ENCODE data around the gene REPIN1. TPM values are rescaled to one million over a fixed set of nuclear protein-coding genes. Genes with fewer than 3 reads are reported as not detected.
A peak's percentile ranks its signal among the peaks of the same experiment; 100 is the strongest.

Gene REPIN1
- polyA plus RNA-seq, 2 of the 4 experiments (the other 2 are of a cell fraction): 48.1 to 101 TPM

DNA sequence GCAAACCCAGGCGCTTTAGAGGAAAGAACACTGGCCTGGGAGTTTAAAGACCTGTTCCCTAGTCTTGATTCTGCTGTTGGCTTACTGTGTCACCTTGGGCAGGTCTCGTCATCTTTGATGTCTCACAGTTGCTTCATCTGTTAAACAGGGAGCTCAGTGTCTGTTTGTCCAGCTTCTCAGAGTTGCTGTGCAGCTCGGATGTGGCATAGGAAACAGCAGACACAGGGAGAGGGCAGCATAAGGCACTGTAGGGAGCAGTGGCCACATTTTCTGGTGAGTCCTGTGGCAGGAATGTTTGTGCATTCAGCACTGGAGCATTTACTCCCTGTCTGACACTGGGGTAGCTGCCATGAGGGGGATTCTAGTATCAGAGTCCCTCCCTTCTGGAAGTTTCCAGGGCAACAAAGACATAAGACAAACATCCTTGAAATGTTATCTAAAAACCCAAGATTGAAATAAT lies 2.0 kb downstream of the REPIN1 start:
- H3K9me3 ChIP-seq: no peaks in the 10 kb centered on the region
- no peak for TF ChIP-seq RFX5 (IDR thresholded peaks at IDR 0.05)
- no peak for TF ChIP-seq MYC (IDR thresholded peaks at IDR 0.05; ENCODE audit: borderline replicate concordance, low read length)
- no peak for TF ChIP-seq CBX2 (IDR thresholded peaks at IDR 0.05; ENCODE audit: borderline replicate concordance, low read depth)
- TF ChIP-seq TFCP2L1 (CRISPR knock-in tag; IDR thresholded peaks at IDR 0.05): no peak
- no peak for TF ChIP-seq NPAS2 (CRISPR knock-in tag; IDR thresholded peaks at IDR 0.05; ENCODE audit: borderline replicate concordance)
- no peak for TF ChIP-seq ZNF302 (CRISPR knock-in tag; IDR thresholded peaks at IDR 0.05)
- no peak for TF ChIP-seq SMC3 (IDR thresholded peaks at IDR 0.05)
- TF ChIP-seq RNF2 (IDR thresholded peaks at IDR 0.05; ENCODE audit: borderline replicate concordance, low read depth): no peak
- TF ChIP-seq RCOR1 (IDR thresholded peaks at IDR 0.05; ENCODE audit: low read depth, low read length): no peak
- no peak for TF ChIP-seq ELK1 (IDR thresholded peaks at IDR 0.05; ENCODE audit: low read depth, low read length)
- TF ChIP-seq ZC3H11A (IDR thresholded peaks at IDR 0.05): no peak
- no peak for TF ChIP-seq ESRRA (IDR thresholded peaks at IDR 0.05; ENCODE audit: borderline replicate concordance, low read length)
- TF ChIP-seq NR3C1 (IDR thresholded peaks at IDR 0.05): no peak
- TF ChIP-seq, protein P1, sequence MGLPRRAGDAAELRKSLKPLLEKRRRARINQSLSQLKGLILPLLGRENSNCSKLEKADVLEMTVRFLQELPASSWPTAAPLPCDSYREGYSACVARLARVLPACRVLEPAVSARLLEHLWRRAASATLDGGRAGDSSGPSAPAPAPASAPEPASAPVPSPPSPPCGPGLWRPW (IDR thresholded peaks at IDR 0.05): no peak
- TF ChIP-seq, protein P2, sequence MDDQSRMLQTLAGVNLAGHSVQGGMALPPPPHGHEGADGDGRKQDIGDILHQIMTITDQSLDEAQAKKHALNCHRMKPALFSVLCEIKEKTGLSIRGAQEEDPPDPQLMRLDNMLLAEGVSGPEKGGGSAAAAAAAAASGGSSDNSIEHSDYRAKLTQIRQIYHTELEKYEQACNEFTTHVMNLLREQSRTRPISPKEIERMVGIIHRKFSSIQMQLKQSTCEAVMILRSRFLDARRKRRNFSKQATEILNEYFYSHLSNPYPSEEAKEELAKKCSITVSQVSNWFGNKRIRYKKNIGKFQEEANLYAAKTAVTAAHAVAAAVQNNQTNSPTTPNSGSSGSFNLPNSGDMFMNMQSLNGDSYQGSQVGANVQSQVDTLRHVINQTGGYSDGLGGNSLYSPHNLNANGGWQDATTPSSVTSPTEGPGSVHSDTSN (IDR thresholded peaks at IDR 0.05): no peak
- TF ChIP-seq CEBPB (IDR thresholded peaks at IDR 0.05): no peak
- TF ChIP-seq BCL3 (IDR thresholded peaks at IDR 0.05): no peak
- TF ChIP-seq GATA3 (IDR thresholded peaks at IDR 0.05; ENCODE audit: borderline replicate concordance): no peak
- peak overlapping the region; percentile 96; the same call in 1 of the 3 replicates for H3K4me3 ChIP-seq
- ChIA-PET CTCF (interaction anchor here (1.0 to 6.7 kb wide), 4 partner anchors 8 to 40 kb away, joined by 3 to 44 read pairs (median 6); no protein-coding TSS in a partner anchor), POLR2A (interaction anchor here (3.1 kb wide), 2 partner anchors 7 to 34 kb away, joined by 20 to 44 read pairs; a partner anchor contains a TSS)
- no peak for FAIRE-seq
- peak overlapping the region; percentile 96 to 100; a peak in 4 of 6 replicates for H3K27ac ChIP-seq
- no peak for ATAC-seq
- H3K4me2 ChIP-seq: peak overlapping the region; percentile 100
- no peak for DNase-seq (ENCODE audit: low read depth in 1 of 2, low spot score in 1 of 2)
- WGBS (ENCODE audit: missing lambda C conversion rate): 87% methylated on average over 3 of the region's 3 CpGs
- peaks cover 19% of the 10 kb centered on the region; the same call in 2 of the 3 replicates for H3K4me1 ChIP-seq

- CTCF ChIA-PET: interaction anchor here (1.0 to 6.7 kb wide), 2 partner anchors 15 to 39 kb away, joined by 4 to 44 read pairs; no protein-coding TSS in a partner anchor
- FAIRE-seq (no peak), DNase-seq (ENCODE audit: low read depth in 1 of 2, low spot score in 1 of 2) (no peak), ATAC-seq (no peak)
- WGBS (ENCODE audit: missing lambda C conversion rate): 97% methylated on average over 29 of the region's 48 CpGs
- no peaks in the 10 kb centered on the region for H3K9me3 ChIP-seq
- POLR2A ChIA-PET: no interaction called here
- H3K4me1 ChIP-seq: peaks cover 25% of the 10 kb centered on the region
- no peak overlapping the region; the same call in 2 of the 3 replicates for H3K4me2 ChIP-seq
- no peak for TF ChIP-seq ZNF302 (CRISPR knock-in tag; IDR thresholded peaks at IDR 0.05)
- no peak for TF ChIP-seq MYC (IDR thresholded peaks at IDR 0.05; ENCODE audit: borderline replicate concordance, low read length)
- TF ChIP-seq, protein P3, sequence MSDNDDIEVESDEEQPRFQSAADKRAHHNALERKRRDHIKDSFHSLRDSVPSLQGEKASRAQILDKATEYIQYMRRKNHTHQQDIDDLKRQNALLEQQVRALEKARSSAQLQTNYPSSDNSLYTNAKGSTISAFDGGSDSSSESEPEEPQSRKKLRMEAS (IDR thresholded peaks at IDR 0.05): no peak
- TF ChIP-seq HDAC2 (IDR thresholded peaks at IDR 0.05): no peak
- no peak for TF ChIP-seq MAZ (IDR thresholded peaks at IDR 0.05; ENCODE audit: borderline replicate concordance, low read depth, low read length)
- no peak for TF ChIP-seq HEYL (CRISPR knock-in tag; IDR thresholded peaks at IDR 0.05)
- no peak for TF ChIP-seq EHF (CRISPR knock-in tag; IDR thresholded peaks at IDR 0.05)
- TF ChIP-seq CTCF (IDR thresholded peaks at IDR 0.05): no peak
- TF ChIP-seq TP53 (CRISPR knock-in tag; IDR thresholded peaks at IDR 0.05): no peak
- no peak for TF ChIP-seq POLR2A (IDR thresholded peaks at IDR 0.05; ENCODE audit: low read length)
- no peak for TF ChIP-seq FOSL2 (IDR thresholded peaks at IDR 0.05)
- TF ChIP-seq FOSL2 (CRISPR knock-in tag; IDR thresholded peaks at IDR 0.05): no peak
- no peak for TF ChIP-seq NR3C1 (IDR thresholded peaks at IDR 0.05)
- TF ChIP-seq ZSCAN20 (CRISPR knock-in tag; IDR thresholded peaks at IDR 0.05): no peak
- no peak for TF ChIP-seq MAFK (IDR thresholded peaks at IDR 0.05; ENCODE audit: partially characterized antibody)
- no peak for TF ChIP-seq HOXB13 (CRISPR knock-in tag; IDR thresholded peaks at IDR 0.05; ENCODE audit: low read depth)
- peak overlapping the region in 1 of 2 experiments; percentile 96; a peak in 2 of 6 replicates for H3K27ac ChIP-seq
- H3K4me3 ChIP-seq: no peak overlapping the region
Observed at GRCh38 chr7:150371131-150371995, 2.7 kb downstream of the REPIN1 start.

All from A549 (cell line).